ENCODE measurements around the gene CANX. TPM values are rescaled to one million over a fixed set of nuclear protein-coding genes. Genes with fewer than 3 reads are reported as not detected.

CANX gene
- total and polyA plus RNA-seq, 9 of the 15 experiments (the other 6 are each of a cell fraction or from before 2014, with no cell fraction given), result 155 to 893 (median 589) TPM

DNA sequence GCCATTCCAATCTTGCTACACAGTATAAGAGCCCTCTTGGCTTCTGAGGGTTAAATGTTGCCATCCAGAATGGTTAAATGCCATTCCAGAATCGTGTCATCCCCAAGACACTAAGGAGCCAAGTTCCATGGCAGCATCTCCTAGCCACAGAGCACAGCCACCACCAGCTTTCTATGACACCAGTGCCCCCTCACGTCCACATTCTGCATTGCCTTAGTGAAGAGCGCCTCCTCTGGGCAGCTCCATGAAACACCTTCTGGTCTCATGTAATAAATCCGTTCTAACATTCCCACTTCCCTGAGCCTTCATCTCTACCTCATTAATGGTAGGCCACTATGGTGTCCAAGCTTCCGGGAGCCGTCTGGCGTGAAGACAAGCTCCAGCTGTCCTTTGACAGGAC is 30.4 kb upstream of the CANX start (continued):
- TF ChIP-seq, protein P1, sequence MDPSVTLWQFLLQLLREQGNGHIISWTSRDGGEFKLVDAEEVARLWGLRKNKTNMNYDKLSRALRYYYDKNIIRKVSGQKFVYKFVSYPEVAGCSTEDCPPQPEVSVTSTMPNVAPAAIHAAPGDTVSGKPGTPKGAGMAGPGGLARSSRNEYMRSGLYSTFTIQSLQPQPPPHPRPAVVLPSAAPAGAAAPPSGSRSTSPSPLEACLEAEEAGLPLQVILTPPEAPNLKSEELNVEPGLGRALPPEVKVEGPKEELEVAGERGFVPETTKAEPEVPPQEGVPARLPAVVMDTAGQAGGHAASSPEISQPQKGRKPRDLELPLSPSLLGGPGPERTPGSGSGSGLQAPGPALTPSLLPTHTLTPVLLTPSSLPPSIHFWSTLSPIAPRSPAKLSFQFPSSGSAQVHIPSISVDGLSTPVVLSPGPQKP (CRISPR knock-in tag; IDR thresholded peaks at IDR 0.05), result no peak
- TF ChIP-seq NR3C1 (CRISPR knock-in tag; IDR thresholded peaks at IDR 0.05), result no peak
- no peak for TF ChIP-seq ZNF77 (CRISPR knock-in tag; IDR thresholded peaks at IDR 0.05)
- no peak for TF ChIP-seq STAT5A (IDR thresholded peaks at IDR 0.05; ENCODE audit: borderline replicate concordance, low read length)
- TF ChIP-seq, protein P2, sequence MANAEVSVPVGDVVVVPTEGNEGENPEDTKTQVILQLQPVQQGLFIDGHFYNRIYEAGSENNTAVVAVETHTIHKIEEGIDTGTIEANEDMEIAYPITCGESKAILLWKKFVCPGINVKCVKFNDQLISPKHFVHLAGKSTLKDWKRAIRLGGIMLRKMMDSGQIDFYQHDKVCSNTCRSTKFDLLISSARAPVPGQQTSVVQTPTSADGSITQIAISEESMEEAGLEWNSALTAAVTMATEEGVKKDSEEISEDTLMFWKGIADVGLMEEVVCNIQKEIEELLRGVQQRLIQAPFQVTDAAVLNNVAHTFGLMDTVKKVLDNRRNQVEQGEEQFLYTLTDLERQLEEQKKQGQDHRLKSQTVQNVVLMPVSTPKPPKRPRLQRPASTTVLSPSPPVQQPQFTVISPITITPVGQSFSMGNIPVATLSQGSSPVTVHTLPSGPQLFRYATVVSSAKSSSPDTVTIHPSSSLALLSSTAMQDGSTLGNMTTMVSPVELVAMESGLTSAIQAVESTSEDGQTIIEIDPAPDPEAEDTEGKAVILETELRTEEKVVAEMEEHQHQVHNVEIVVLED (CRISPR knock-in tag; IDR thresholded peaks at IDR 0.05), result no peak
- no peak for TF ChIP-seq U2AF1 (optimal IDR thresholded peaks at IDR 0.05; ENCODE audit: low read depth, low read length)
- peak; percentile 34 to 79; a peak in 1 of 4 replicates for TF ChIP-seq RCOR1 (IDR thresholded peaks at IDR 0.05; ENCODE audit: borderline replicate concordance in 1 of 2, low read depth in 2 of 2, low read length in 2 of 2)
- TF ChIP-seq BHLHE40 (IDR thresholded peaks at IDR 0.05; ENCODE audit: low read length), result peak; percentile 42; the same call in 1 of the 2 replicates
- TF ChIP-seq, protein P3, sequence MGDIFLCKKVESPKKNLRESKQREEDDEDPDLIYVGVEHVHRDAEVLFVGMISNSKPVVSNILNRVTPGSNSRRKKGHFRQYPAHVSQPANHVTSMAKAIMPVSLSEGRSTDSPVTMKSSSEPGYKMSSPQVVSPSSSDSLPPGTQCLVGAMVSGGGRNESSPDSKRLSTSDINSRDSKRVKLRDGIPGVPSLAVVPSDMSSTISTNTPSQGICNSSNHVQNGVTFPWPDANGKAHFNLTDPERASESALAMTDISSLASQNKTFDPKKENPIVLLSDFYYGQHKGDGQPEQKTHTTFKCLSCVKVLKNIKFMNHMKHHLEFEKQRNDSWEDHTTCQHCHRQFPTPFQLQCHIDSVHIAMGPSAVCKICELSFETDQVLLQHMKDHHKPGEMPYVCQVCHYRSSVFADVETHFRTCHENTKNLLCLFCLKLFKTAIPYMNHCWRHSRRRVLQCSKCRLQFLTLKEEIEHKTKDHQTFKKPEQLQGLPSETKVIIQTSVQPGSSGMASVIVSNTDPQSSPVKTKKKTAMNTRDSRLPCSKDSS (IDR thresholded peaks at IDR 0.05; ENCODE audit: low read depth, partially characterized antibody), result no peak
- TF ChIP-seq PBX2 (CRISPR knock-in tag; IDR thresholded peaks at IDR 0.05; ENCODE audit: low read depth), result no peak
- no peak for TF ChIP-seq PBX2 (tag; conservative IDR thresholded peaks at IDR 0.05; ENCODE audit: low read depth)
- TF ChIP-seq, protein P4, sequence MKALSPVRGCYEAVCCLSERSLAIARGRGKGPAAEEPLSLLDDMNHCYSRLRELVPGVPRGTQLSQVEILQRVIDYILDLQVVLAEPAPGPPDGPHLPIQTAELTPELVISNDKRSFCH (CRISPR knock-in tag; IDR thresholded peaks at IDR 0.05), result no peak
- TF ChIP-seq, protein P4 (tag; IDR thresholded peaks at IDR 0.05), result no peak
- TF ChIP-seq SAP30 (IDR thresholded peaks at IDR 0.05; ENCODE audit: borderline replicate concordance, insufficient read depth, low read depth, low read length, poor library complexity, severe bottlenecking), result no peak
- no peak for TF ChIP-seq HMBOX1 (IDR thresholded peaks at IDR 0.05)
- TF ChIP-seq ZNF639 (CRISPR knock-in tag; conservative IDR thresholded peaks at IDR 0.05 in 1 of 2, IDR thresholded peaks at IDR 0.05 in 1 of 2), result no peak
- TF ChIP-seq ZNF175 (CRISPR knock-in tag; IDR thresholded peaks at IDR 0.05; ENCODE audit: low read depth), result no peak
- TF ChIP-seq NR2F6 (CRISPR knock-in tag; IDR thresholded peaks at IDR 0.05), result no peak
